Measurements from ENCODE around the gene TMEM184B.

Gene TMEM184B

DNA sequence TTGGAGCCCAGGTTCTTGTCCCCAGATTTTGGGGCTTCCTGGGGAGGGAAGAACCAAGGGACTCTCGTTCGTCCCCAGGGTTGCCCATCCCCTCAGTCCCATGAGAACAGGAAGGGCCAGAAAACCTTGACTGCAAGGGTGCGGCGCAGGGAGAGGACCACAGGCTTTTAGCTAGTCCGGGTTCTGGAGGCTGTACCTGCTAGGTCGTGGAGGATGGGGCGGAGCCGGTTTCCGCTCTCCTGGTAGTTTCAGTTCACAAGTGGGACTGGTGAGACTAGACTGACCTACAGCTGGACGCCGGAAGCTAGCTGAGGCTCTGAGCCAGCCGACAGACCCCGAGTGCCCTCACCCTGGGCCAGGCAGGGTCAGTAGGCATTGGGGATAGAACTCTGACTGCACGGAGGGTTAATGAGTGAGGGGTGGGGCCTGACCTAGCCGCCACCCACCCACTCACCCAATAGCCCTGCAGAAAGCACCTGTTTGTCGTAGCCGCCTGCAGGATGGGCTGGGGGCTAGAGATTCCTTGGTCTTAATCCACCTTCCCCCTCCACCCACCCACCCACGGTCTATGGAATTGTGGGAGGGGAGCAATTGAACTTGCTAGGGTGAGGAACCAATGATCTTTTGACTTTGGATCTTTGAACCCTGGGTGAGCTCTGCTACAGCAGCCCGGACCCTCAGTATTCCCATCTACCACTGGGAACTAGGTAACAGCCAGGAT, 69.6 kb downstream of the TMEM184B start:
- H3K4me3 Mint-ChIP-seq, result peak overlapping the region; percentile 71
- peaks cover 73% of the 10 kb centered on the region for H3K36me3 Mint-ChIP-seq
- DNase-seq (ENCODE audit: low spot score in 2 of 2) (peak in 1 of 2 donors; percentile 73), ATAC-seq (peak; percentile 1)
- H3K27ac Mint-ChIP-seq, result peak overlapping the region; percentile 93
- no peaks in the 10 kb centered on the region for H3K9me3 Mint-ChIP-seq
- peaks cover 60% of the 10 kb centered on the region for H3K4me1 Mint-ChIP-seq

GRCh38 chr22:38202437-38203089, 70.2 kb downstream of the TMEM184B start:
- peaks cover 67% of the 10 kb centered on the region for H3K36me3 Mint-ChIP-seq
- ATAC-seq, result peak; percentile 59
- peaks cover 53% of the 10 kb centered on the region for H3K4me1 Mint-ChIP-seq
- no peaks in the 10 kb centered on the region for H3K9me3 Mint-ChIP-seq
- DNase-seq (ENCODE audit: low spot score in 2 of 2), result peak; percentile 59 to 81
- peak overlapping the region; percentile 71 for H3K4me3 Mint-ChIP-seq
- H3K27ac Mint-ChIP-seq, result peak overlapping the region; percentile 93

GRCh38 chr22:38201711-38202436, 70.9 kb downstream of the TMEM184B start, which contains the start of gene MAFF:
Gene MAFF (plus strand): TSS chr22:38201994. CDS start chr22:38213854, 11,860 bp downstream.
- Mint-ChIP-seq H3K36me3 (peaks cover 63% of the 10 kb centered on the region), H3K4me3 (peak within 1 kb of the TSS; percentile 71), H3K27ac (peak within 1 kb of the TSS; percentile 93), H3K9me3 (no peaks in the 10 kb centered on the region), H3K4me1 (peaks cover 52% of the 10 kb centered on the region)
- DNase-seq (ENCODE audit: low spot score in 2 of 2) (peak; percentile 85 to 93), ATAC-seq (peak; percentile 78)

DNA sequence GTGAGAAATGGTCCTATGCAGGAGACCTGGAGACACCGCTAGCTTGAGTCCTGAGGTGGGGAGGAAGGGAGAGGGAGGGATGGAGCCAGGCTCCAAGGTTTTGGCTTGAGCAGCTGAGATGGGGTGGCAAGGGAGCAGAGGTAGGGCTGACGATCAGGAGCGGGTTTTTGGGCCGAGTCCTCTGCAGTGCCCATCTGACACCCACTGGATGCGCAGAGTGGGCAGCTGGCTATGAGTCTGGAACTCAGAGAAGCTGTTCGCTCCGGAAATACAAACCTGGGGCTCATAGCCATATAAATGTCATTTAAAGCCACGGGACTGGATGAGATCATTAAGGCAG, 71.5 kb downstream of the TMEM184B start:
- peaks cover 58% of the 10 kb centered on the region for H3K36me3 Mint-ChIP-seq
- DNase-seq (ENCODE audit: low spot score in 2 of 2) (no peak), ATAC-seq (no peak)
- H3K4me1 Mint-ChIP-seq, result peaks cover 52% of the 10 kb centered on the region
- H3K4me3 Mint-ChIP-seq, result peak overlapping the region; percentile 71
- peak overlapping the region; percentile 93 for H3K27ac Mint-ChIP-seq
- no peaks in the 10 kb centered on the region for H3K9me3 Mint-ChIP-seq

- no peak for ATAC-seq
- Mint-ChIP-seq H3K36me3 (peaks cover 45% of the 10 kb centered on the region), H3K27ac (no peak overlapping the region), H3K4me1 (peaks cover 38% of the 10 kb centered on the region), H3K9me3 (no peaks in the 10 kb centered on the region), H3K4me3 (peak overlapping the region; percentile 71)
- DNase-seq (ENCODE audit: low spot score in 2 of 2), result no peak
Observed at GRCh38 chr22:38199826-38200559, 72.8 kb downstream of the TMEM184B start.

DNA sequence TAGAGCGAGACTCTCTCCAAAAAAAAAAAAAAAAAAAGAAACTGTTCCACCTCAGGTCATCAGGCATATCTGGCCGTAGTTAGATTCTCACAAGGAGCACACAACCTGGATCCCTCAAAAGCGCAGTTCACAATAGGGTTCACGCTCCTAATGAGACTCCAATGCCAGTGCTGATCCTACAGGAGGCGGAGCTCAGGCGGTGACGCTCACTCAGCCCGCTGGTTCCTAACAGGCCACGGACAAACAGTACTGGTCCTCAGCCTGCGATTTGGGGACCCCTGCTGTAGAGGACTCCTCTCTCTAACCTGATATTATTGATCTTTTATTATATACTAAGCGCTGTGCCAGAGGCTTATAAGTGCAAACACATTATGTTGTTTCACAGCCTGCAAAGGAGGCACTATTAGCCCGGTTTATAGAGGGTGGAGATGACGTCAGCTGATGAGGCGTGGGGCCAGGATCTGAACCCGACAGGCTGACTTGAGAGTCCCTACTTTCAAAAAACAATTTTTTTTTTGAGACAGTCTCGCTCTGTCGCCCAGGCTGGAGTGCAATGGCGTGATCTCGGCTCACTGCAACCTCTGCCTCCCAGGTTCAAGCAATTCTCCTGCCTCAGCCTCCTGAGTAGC, 75.9 kb downstream of the TMEM184B start:
- Mint-ChIP-seq H3K4me1 (peaks cover 29% of the 10 kb centered on the region), H3K4me3 (no peak overlapping the region), H3K9me3 (no peaks in the 10 kb centered on the region), H3K36me3 (peaks cover 19% of the 10 kb centered on the region), H3K27ac (no peak overlapping the region)
- DNase-seq (ENCODE audit: low spot score in 2 of 2), result no peak
- no peak for ATAC-seq

DNA sequence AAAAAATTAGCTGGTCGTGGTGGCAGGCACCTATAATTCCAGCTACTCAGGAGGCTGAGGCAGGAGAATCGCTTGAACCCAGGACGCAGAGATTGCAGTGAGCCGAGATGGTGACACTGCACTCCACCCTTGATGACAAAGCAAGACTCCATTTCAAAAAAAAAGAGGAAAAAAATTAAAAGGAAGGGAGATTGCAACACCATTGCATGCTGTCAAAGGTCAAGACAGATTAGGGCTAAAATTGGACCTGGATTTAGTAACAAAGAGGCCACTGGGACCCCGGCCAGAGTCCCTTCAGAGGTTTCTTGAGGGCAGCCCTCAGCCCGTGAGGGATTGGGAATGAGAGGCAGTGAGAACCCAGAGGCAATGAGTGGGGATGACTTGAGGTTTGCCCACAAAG, 79.2 kb downstream of the TMEM184B start:
- ATAC-seq (no peak), DNase-seq (ENCODE audit: low spot score in 2 of 2) (no peak)
- no peaks in the 10 kb centered on the region for H3K9me3 Mint-ChIP-seq
- peaks cover 13% of the 10 kb centered on the region for H3K4me1 Mint-ChIP-seq
- H3K36me3 Mint-ChIP-seq, result no peaks in the 10 kb centered on the region
- H3K27ac Mint-ChIP-seq, result peak overlapping the region; percentile 58
- no peak overlapping the region for H3K4me3 Mint-ChIP-seq

GRCh38 chr22:38192475-38192863, 80.3 kb downstream of the TMEM184B start:
- Mint-ChIP-seq H3K4me1 (peaks cover 13% of the 10 kb centered on the region), H3K27ac (no peak overlapping the region), H3K36me3 (no peaks in the 10 kb centered on the region), H3K9me3 (no peaks in the 10 kb centered on the region), H3K4me3 (no peak overlapping the region)
- DNase-seq (ENCODE audit: low spot score in 2 of 2) (no peak), ATAC-seq (no peak)

- DNase-seq (ENCODE audit: low spot score in 2 of 2) (no peak), ATAC-seq (peak; percentile 8)
- Mint-ChIP-seq H3K9me3 (no peaks in the 10 kb centered on the region), H3K36me3 (no peaks in the 10 kb centered on the region), H3K4me1 (peaks cover 13% of the 10 kb centered on the region), H3K27ac (no peak overlapping the region), H3K4me3 (no peak overlapping the region)
Observed at GRCh38 chr22:38191731-38192474, 80.9 kb downstream of the TMEM184B start.

DNA sequence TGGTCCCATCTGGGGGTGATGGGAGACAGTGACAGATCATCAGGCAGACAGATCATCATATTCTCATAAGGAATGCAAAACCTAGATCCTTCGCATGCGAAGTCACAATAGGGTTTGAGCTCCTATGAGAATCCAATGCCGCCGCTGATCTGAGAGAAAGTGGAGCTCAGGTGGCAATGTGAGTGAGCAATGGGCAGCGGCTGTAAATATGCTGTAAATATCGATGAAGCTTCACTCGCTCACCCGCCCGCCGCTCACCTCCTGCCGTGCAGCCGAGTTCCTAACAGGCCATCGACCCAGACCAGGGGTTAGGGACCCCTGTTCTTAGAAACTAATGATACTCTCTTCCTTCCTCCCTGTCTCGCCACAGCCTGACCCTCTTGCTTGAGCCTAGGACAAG, 81.8 kb downstream of the TMEM184B start:
- Mint-ChIP-seq H3K36me3 (no peaks in the 10 kb centered on the region), H3K27ac (no peak overlapping the region), H3K4me1 (peaks cover 13% of the 10 kb centered on the region), H3K4me3 (no peak overlapping the region), H3K9me3 (no peaks in the 10 kb centered on the region)
- no peak for ATAC-seq
- no peak for DNase-seq (ENCODE audit: low spot score in 2 of 2)

GRCh38 chr22:38190581-38190980, 82.2 kb downstream of the TMEM184B start:
- H3K4me3 Mint-ChIP-seq, result no peak overlapping the region
- H3K9me3 Mint-ChIP-seq, result no peaks in the 10 kb centered on the region
- H3K27ac Mint-ChIP-seq, result no peak overlapping the region
- H3K4me1 Mint-ChIP-seq, result peaks cover 13% of the 10 kb centered on the region
- ATAC-seq (no peak), DNase-seq (ENCODE audit: low spot score in 2 of 2) (no peak)
- H3K36me3 Mint-ChIP-seq, result no peaks in the 10 kb centered on the region

- H3K27ac Mint-ChIP-seq, result peak overlapping the region; percentile 68
- no peak overlapping the region for H3K4me3 Mint-ChIP-seq
- ATAC-seq (no peak), DNase-seq (ENCODE audit: low spot score in 2 of 2) (no peak)
- peaks cover 6% of the 10 kb centered on the region for H3K4me1 Mint-ChIP-seq
- no peaks in the 10 kb centered on the region for H3K9me3 Mint-ChIP-seq
- no peaks in the 10 kb centered on the region for H3K36me3 Mint-ChIP-seq
Observed at GRCh38 chr22:38189104-38189503, 83.7 kb downstream of the TMEM184B start.

- Mint-ChIP-seq H3K4me3 (no peak overlapping the region), H3K9me3 (no peaks in the 10 kb centered on the region), H3K27ac (no peak overlapping the region), H3K36me3 (no peaks in the 10 kb centered on the region), H3K4me1 (no peaks in the 10 kb centered on the region)
- ATAC-seq (no peak), DNase-seq (ENCODE audit: low spot score in 2 of 2) (no peak)
Observed at GRCh38 chr22:38187413-38188212, 85.2 kb downstream of the TMEM184B start.

DNA sequence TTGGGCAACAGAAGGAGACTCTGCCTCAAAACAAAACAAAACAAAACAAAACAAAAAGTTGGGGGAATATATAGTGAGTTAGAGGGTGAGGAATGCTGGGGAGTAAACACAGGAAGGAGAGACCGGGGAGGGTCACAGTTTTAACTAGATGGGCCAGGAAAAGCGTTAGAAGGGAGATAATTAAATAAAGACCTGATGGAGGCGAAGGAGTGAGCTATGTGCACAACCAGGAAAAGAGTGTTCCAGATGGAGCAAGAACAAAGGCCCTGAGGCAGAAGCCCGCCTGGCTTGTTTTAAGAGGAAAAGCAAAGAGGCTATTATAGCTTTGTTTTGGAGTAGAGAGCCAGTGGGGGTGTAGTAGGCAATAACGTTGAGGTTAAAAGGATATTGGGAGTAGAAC, 86.4 kb downstream of the TMEM184B start:
- Mint-ChIP-seq H3K4me3 (no peak overlapping the region), H3K36me3 (peaks cover 6% of the 10 kb centered on the region), H3K27ac (peak overlapping the region; percentile 51), H3K4me1 (peaks cover 8% of the 10 kb centered on the region), H3K9me3 (no peaks in the 10 kb centered on the region)
- ATAC-seq (no peak), DNase-seq (ENCODE audit: low spot score in 2 of 2) (no peak)

Data from stimulated activated effector memory CD8-positive, alpha-beta T cell treated with anti-CD3 and anti-CD28 coated beads, Interleukin-12 subunit alpha, Interleukin-12 subunit beta, amount 100 ng/mL, for 72 hours (primary cell).